HG02973 (cell line): ENCODE measurements around the gene UTRN.
A peak's percentile ranks its signal among the peaks of the same experiment; 100 is the strongest.

ENCODE experiments used
- ATAC-seq: cut with Tn5 transposase; IDR thresholded peaks from one replicate; pipeline ENCODE4 v1.9.1; 2021; ENCODE audit warnings: moderate library complexity; ENCODE audit not compliant: unreplicated experiment

UTRN gene

DNA sequence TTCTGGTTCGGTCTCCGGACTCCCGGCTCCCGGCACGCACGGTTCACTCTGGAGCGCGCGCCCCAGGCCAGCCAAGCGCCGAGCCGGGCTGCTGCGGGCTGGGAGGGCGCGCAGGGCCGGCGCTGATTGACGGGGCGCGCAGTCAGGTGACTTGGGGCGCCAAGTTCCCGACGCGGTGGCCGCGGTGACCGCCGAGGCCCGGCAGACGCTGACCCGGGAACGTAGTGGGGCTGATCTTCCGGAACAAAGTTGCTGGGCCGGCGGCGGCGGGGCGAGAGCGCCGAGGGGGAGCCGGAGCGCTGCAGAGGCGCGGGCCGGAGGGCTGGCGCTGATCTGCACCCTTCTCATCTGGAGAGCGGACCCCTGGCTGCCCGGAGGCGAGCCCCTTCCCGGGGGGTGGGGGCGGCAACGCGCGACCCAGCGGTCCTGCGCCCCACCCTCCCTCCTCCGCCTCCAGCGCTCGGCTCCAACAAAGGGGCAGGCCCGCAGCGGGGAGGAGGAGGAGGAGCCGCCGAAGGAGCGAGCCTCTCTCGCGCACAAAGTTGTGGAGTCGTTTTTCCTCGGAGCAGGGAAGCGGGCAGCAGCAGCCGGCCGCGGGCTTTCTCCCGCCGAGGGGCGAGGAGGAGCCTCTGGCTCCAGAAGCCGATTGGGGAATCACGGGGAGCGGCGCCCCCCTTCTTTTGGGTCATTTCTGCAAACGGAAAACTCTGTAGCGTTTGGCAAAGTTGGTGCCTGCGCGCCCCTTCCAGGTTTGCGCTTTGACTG is at the start of gene UTRN:
UTRN (plus strand) TSS at position 553 of the 765 bp plus-strand sequence. CDS start 6,494 bp downstream, outside the sequence.
- ATAC-seq = peak; percentile 54

DNA sequence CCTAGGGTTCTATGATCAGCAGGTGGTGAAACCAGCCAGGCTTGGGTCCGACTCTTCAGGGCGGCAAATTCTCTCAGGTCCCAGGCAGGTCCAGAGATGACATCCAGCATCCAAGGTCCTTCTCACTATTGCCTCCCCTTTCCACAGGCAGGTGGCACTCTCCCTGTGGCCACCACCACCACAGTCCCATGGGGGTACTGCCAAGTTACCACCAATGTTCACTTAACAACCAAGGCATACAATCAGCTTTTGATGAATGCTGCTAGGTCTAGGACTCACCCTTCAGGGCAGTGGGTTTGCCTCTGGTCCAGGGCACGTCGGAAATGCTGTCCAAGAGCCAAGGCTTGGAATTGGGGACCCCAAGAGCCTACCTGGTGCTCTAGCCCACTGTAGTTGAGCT is 40.4 kb upstream of the UTRN start:
- ATAC-seq = no peak

DNA sequence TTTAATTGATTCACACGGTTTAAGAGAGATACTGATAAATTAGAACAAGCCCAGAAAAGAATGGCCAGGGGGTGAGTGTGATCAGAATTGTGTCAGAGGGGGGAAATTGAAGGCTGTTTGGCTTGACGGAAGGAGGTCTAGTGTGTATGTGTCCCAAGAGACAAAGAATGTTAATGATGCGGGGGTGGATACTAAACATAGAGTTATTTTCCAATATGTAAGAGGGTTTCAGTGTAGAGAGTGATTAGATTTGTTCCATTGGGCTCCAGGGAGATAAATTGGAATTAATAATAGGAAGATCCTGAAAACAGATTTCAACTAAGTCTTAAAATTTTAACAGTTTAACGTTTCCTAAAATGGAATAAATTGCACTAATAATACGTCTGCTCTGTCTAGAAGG is 38.1 kb upstream of the UTRN start:
- ATAC-seq = no peak

DNA sequence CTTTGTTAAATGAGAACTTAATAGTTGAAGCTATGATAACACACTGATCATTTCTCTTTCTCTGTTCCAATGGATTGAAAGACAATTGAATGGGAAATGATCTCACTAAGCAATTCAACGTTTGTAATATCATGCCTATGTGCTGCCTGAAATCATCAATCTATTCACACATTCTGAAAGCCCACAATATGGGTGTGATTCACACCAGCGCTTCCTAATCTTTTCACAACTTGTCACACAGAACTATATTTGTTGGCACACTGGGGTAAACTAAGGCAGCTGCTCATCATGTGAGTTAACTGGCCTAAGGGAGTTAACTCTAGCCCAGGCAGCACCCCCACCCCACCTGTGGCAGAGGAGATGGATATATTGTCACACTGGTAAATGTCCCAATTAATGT is 37.1 kb upstream of the UTRN start:
- peak; percentile 6 for ATAC-seq

DNA sequence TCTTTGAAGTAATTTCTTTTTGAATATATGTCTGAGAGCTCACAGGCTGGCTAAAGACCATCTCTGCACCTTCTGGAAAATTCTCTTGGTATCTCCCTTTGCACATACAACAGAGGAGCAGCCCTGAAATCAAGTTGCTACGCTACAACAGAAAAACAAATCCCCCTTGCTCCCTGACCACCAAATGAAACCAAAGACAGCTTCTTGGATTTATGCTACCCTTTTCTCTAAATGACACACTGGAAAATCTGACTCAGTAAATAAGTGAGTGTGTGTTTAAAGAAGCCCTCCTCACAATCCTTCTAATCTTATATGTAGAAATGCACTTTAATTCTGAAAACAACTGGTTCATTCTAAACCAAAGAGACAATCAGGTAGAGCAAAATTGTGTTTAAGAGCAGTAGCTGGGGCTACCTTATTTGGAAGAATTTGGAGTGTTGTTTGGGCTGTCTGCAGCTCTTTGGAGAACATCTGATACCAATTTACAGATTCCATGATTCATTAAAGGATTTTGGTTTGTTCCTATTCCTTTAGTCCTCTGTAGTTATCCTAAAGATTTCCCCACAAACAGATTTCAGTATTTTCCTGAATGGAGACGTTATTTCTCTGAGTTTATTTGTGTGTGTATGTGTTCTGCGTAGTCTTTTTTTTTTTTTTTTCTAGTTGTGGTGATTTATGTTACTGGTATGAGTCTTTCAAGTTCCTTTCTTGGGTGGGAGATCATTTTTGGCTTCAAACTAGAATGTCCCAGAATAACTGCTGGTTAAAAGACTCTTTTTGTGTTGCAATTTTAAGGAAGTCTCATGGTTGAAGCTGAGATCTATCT is 36.4 kb upstream of the UTRN start:
- peak; percentile 64 for ATAC-seq

DNA sequence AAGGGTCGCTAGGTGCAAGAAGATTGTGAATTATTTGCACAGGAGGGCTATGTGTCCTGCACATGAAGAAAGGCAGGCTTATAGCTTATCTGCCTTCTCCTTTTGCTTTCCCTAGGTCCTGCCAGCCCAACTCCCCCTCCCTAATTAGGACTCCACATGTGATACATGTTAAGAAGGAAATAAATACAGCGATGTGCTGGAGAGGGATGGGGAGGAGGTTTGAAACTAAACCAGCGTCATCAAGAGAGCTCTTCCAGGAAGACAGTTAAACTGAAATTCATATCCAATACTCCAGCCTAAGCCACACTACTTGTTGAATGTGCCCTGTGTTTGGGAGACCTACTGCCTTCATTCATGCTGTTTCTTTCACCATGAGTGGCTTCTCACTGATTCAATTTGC is 34.9 kb upstream of the UTRN start:
- no peak for ATAC-seq

DNA sequence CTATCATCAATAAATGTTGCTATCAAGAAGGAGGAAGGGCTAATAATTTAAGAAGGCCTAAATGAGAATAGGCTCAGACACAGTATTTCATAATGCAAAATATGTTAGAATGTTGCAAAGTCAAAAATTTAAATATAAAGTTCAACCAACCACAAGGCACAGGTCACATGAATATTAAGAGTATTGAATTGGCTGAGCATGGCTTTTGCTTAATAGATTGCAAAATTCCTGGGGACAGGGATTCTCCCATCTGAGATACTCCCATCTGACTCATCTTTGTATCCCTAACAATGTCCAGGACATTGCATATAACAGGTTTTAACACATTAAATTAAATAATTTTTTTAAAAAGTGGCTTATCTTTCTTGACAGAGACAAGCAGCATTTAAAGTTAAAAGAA is 32.9 kb upstream of the UTRN start:
- ATAC-seq = no peak

DNA sequence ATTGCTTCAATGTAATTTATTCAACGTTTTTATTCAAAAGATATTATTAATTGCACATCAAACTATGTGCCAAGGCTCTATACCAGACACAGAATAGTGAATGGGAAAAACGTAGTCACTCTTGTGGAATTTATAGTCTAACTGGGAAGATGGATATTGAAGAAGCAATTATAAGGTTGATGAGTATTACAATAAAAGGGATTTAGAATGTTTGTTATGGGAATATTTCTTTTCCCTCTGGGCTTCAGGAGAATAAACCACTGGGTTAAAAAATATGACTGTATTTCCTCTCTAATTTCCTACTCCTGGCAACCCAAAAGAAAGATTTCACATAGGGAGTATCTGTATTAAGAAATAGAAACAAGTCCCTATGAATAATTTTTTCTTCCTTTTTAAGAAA is 25.1 kb upstream of the UTRN start:
- ATAC-seq = no peak

DNA sequence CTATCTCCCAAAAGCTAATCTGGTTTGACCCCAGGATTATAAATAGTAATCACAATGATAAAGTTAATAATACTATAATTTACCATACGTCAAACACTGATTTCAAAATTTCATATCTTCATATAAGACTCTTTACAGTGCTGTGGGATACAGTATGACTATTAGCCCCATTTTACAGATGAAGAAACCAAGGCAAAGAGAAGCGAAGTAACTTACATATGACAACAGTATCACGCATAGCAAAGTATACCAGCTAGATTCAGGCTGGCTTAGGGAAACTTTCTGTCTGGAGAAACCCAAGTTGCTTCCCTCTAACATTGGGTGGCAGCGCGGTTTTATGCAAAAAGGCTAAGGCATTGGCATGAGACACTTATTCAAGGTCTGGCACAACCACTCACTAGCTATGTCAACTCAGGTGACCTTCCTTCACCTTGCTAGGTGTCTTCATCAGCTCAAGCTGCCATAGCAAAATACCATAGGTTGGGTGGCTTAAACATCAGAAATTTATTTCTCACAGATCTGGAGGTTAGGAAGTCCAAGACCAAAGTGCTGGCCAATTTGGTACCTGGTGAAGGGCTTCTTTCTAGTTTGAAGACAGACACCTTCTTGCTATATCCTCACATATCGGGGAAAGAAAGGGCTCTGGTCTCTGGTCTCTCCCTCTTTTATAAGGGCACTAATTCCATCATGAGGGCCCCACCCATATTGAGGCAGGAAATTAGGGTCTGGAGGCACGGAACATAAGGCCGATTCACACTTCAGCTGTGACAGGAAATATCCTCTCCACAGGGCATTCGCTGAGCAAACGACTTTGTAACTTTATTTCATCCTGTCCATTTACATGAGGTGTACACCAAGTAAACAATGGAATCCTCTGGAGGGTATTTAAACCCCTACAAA is 22.4 kb upstream of the UTRN start:
- no peak for ATAC-seq

DNA sequence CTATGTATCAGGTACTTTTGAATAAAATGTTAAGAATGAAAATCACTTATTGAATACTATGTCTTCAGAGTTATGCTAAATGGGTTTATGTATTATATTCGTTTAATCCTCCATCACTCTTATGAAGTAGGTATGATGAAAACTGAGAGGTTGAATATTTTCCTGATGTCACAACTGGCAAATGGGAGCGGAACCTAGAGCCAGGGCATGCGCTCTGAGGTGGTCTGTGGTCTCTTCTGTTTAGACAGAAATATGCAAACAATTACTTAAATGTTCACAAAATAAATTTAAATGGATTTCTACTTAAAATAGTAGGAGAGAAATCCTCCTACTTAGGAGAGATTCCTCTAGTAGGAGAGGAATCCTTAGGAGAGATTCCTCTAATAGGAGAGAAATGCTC is 21.3 kb upstream of the UTRN start:
- ATAC-seq = no peak

DNA sequence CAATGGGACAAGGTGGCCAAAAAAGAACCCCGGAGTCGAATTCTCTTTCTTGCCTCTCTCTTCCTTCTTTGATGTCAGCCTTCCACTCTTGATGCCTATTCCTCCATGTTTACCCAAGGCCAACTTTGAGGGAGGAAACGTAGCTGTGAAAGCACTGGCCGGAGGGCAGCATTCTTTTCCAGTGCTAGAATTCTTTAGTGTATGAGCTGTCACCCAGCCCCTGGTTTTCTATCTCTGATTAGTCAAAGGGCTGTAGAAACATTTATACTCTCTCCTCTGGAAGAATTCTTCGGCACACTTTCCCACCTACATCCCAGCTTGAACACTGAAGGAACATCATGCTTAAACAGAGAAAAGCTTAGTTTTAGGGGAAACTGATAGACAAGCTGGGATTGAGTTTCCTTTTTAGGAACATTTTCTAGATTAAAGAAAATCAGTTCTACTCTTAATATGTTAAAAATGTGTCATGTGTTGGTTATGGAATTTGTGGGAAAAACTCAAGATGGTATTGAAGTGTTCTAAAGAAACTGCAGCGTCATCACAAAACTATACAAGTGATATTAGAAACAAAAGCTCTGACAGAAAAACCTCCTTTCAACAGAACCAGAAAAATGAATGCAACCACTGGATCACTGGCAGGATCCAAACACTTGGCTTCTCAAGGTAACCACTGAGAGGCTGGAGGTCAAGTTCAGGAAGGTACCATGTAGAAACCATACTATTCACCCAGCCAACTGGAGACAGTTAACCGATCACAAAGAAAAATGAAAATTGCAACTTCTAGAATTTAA is 20.7 kb upstream of the UTRN start:
- no peak for ATAC-seq

DNA sequence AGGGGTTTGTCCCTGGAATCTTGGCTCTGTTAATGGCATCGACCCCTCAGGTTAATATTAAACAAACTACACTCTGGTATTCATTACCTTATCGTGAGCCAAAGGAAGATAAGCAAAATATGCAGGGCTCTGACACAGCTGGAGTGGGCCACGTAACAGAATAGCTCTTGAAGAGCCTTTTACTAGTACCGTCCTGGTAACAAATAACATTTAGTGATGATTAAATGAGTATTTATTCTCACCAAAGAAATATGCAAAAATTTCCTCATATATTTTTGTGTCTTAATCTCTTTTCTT is 20.1 kb upstream of the UTRN start:
- no peak for ATAC-seq

DNA sequence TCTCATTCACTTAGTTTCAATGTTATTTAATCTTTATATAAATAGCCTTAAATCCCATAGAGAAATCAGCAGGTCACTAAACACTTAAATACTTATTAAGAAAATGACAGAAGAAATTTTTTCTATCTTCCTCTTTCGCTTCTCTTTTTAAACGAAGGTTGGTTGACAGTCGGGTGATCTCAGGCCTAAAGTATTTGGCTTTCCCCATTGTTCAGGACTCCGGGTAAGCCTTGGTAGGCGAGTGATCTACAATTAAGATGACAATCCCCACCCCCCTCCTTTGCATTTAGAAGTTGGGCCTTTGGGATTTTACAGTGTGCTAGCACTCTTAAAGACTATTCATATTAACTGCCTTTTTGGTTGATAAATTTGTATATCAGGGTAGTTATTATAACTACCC is 19.7 kb upstream of the UTRN start:
- ATAC-seq = peak; percentile 78

DNA sequence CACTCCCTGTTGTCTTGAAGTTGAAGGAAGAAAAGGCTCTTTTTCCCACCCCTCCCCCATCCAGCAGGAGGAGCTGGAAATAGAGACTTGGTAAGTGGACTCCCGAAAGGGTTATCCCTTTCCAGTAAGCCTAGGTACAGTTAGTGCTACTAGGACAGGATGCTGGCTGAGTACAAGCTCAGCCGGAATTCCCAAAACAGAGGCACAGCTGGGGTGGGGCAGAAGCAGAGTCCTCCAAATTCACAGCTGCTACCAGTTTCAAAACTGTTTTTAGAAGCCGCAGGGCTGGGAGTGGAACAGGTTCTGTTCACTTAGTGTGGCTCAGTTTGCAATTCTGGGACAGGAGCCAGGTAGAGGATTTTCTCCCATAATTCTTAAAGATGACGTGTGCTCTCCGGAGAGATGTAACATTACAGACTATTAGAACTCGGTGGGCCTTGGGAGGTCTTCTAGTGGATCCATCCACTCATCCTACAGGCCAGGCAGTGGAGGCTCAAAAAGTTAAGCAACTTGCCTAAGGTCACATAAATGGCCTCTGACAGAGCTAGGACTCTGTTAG is 19.0 kb upstream of the UTRN start:
- ATAC-seq = no peak

DNA sequence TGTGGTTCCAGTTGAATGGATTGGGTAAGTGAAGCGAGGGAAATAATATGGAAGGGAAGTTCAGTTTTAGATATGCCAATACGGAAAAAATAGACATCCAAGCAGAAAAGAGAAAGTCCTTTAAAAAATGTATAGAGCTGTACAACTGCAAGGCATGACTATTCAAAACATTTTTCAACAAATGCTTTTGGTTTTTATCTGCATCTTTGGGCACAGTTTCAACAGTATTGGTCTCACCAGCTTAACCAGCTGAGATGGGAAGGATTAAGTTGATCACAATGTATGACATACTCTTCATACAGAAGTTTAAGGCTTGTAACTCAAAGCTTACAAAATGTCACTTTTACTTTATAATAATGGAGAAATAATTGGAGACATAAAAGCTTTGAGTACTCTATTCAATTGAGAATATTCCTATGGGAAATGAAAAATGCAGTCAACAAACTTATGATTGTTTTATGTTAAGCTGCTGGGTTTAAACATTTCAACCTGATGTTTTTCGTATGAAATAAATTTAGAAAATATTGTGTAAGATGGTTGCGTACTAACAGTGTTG is 16.3 kb upstream of the UTRN start:
- no peak for ATAC-seq

DNA sequence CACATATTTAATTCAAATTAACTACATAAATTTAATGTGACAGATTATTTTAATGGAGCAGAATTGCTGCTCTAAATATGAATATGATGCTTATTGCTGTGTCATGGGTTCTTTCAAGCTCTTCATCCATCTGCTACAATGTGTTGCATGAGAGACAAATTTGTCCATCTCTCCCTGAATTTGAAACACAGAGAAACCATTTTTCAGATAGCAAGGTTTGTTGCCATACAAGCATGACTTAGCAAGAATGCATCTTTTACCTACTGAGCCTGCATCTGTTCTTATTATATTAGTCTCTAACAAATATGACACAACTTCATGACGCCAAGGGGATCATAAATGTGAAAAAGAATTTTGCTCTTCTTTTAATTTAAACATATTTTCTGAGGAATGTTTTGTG is 8.0 kb upstream of the UTRN start:
- ATAC-seq = no peak

DNA sequence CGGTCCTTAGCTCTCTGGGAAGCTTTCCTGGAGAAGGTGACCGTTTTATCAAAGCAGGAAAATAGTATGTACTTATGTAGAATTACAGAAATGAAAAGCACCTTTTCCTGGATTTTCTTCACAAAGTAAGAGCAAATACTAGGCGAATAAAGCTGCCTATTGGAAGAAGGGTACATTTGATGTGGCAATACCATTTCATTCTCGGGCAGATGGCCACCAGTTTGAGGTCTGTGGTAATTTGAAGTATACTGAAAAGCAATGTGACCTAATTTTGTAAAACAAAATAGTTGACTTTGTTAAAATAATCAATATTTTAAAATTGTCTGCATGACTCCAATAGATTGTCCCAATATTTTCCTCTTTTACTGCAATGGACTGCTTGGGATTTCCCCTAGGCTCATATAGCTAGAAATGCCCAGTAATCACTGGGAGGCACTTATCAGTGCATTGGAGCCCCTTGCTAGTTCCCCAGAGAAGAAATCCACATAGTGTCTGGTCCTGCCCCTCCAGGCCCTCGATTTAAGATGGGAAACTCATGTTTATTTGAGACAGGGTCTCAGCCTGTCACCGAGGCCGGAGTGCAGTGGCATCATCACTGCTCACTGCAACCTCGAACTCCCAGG is 7.4 kb upstream of the UTRN start:
- no peak for ATAC-seq

DNA sequence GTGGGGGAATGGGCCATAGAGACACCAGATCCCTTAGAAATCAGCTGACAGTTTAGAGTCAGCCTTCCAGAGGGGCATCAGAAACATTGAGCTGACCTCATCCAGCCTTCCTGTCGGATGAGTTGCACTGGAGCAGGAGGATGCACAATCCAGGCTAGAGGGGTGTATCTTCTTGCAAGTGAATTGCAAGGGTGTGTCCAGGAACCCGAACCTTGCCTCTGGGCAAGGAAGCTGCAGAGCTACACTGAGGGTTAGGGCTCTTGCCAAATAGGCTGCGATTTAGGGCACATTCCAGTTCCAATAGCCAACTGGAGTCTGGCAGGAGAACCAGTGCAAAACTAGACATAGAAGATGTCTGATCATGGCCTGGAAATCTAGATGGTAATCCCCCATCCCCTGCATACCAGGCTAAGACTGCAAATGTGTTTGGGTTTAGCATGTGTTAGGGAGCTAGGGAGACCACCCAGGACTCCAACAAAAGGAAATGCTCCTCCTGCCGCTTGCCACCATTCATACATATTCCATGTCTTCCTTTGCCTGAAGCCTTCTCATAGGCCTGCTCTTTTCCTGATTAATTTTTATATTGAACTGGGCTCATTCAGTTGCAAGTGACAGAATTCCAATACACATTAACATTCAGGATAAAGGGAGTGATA is 6.3 kb upstream of the UTRN start:
- no peak for ATAC-seq

DNA sequence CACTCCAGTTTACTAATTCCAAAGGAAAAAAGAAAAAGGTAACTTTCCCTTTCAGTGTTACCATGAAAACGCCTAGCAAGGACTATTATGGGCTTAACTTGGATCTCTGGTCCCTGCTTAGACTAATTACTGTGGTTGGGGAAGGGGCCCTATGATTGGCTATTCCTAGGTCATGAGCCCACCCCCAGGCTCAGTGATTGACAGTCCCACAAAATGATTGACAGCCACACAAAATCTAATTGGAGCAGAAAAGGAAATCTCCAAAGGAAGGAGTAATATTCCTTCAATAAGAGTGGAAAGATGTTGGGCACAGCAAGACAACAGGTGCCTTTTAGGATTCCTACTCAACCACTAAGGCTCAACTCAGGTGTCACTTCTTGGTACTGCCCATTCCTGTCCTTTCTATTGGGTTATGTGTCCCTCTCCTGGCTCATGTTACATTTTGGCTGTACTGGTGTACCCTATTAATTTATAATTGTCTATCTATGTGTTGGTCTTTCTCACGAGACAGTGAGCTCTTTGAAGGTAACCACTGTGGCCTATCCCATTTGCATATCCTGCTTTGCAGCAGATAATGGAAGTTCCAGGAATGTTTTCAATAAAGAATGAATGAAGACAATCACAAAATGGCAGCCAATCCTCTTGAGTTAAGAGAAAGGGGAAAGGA is 5.5 kb upstream of the UTRN start:
- ATAC-seq = no peak
